Mucosa of descending colon (tissue), 3 donors: Measurements from ENCODE around the gene EFNA5. TPM values are rescaled to one million over a fixed set of nuclear protein-coding genes. Genes with fewer than 3 reads are reported as not detected.

ENCODE experiments used
- ATAC-seq: fragments of 200-7000 bp; cut with Tn5 transposase; one replicate; pipeline ENCODE4 v1.9.1; 2020; ENCODE audit warnings: mild to moderate bottlenecking, moderate library complexity
- DNase-seq, 3 donors: peaks; one replicate each; pipeline ENCODE4 v3.0.0-alpha.2; 2020
- H3K36me3 ChIP-seq: fragments of 200-600 bp; one replicate; pipeline ENCODE4 v1.8.0; 2021; ENCODE audit warnings: low read depth, mild to moderate bottlenecking
- H3K4me1 ChIP-seq: fragments of 200-600 bp; one replicate; pipeline ENCODE4 v1.8.0; 2021; ENCODE audit warnings: low read depth, mild to moderate bottlenecking
- H3K4me3 ChIP-seq: fragments of 200-600 bp; one replicate; pipeline ENCODE4 v1.8.0; 2021; ENCODE audit warnings: mild to moderate bottlenecking
- H3K9me3 ChIP-seq: fragments of 200-600 bp; one replicate; pipeline ENCODE4 v1.8.0; 2021; ENCODE audit warnings: mild to moderate bottlenecking
- CTCF ChIP-seq: fragments of 200-600 bp; IDR thresholded peaks from one replicate; pipeline ENCODE4 v1.8.0; 2022; ENCODE audit warnings: antibody characterized with exemption, mild to moderate bottlenecking
- intact Hi-C, 2 donors: fragments of 100-400 bp; cut with DNase I in 1 of 2; cut with micrococcal nuclease in 1 of 2; formaldehyde crosslinking; loops; one replicate each; pipeline versions ENCODE4 v1.11.0 to v1.11.1; 2022; cut with DNase I, micrococcal nuclease
- total RNA-seq, 3 donors: library from RNA; stranded (reverse); fragmentation: NEBNext Ultra II Directional in 2 of 3; extraction: Animal tissue kit (Norgen Biotek cat#: 25700) in 2 of 3; gene quantifications; one replicate each; pipeline versions ENCODE4 v1.2.1 to v1.2.4, GENCODE V29; 2021 to 2023
- donor health status: DM: no; HTN: no; CAD: no; lungs with moderate emphysema.
- donor health status: DM: no; HTN: no; CAD: no.
- donor health status: DM: no; HTN: yes; CAD: no.

The EFNA5 gene
- total RNA-seq, 3 donors from 2014 or later = 12.7 to 14.4 (median 14.3) TPM

GRCh38 chr5:107483231-107484024 lies 187.3 kb downstream of the EFNA5 start:
- H3K4me1 ChIP-seq = no peaks in the 10 kb centered on the region
- H3K36me3 ChIP-seq = no peaks in the 10 kb centered on the region
- ATAC-seq = peak; percentile 64
- no peaks in the 10 kb centered on the region for H3K9me3 ChIP-seq
- H3K4me3 ChIP-seq = no peak overlapping the region
- TF ChIP-seq CTCF = no peak
- no peak for DNase-seq
- intact Hi-C loops = no loop called here

- peaks cover 9% of the 10 kb centered on the region for H3K4me1 ChIP-seq
- no peak for ATAC-seq
- no peak for TF ChIP-seq CTCF
- no peaks in the 10 kb centered on the region for H3K36me3 ChIP-seq
- DNase-seq = no peak
- H3K4me3 ChIP-seq = no peak overlapping the region
- no peaks in the 10 kb centered on the region for H3K9me3 ChIP-seq
- intact Hi-C loops = no loop called here
These were observed 192.6 kb downstream of the EFNA5 start for GRCh38 chr5:107478068-107478641.

- intact Hi-C loops = no loop called here
- ATAC-seq = peak; percentile 79
- H3K4me3 ChIP-seq = no peak overlapping the region
- no peaks in the 10 kb centered on the region for H3K9me3 ChIP-seq
- H3K4me1 ChIP-seq = peaks cover 9% of the 10 kb centered on the region
- no peaks in the 10 kb centered on the region for H3K36me3 ChIP-seq
- DNase-seq = no peak
- no peak for TF ChIP-seq CTCF
These were observed 193.2 kb downstream of the EFNA5 start for GRCh38 chr5:107477492-107477891.

GRCh38 chr5:107476783-107477182 lies 194.0 kb downstream of the EFNA5 start:
- TF ChIP-seq CTCF = no peak
- H3K9me3 ChIP-seq = no peaks in the 10 kb centered on the region
- DNase-seq (peak in 1 of 3 donors; percentile 22), ATAC-seq (peak; percentile 84)
- H3K4me3 ChIP-seq = no peak overlapping the region
- peaks cover 9% of the 10 kb centered on the region for H3K4me1 ChIP-seq
- intact Hi-C loops = no loop called here
- H3K36me3 ChIP-seq = no peaks in the 10 kb centered on the region

GRCh38 chr5:107474716-107475489 lies 195.8 kb downstream of the EFNA5 start:
- Histone ChIP-seq H3K9me3 (no peaks in the 10 kb centered on the region), H3K4me3 (no peak overlapping the region), H3K36me3 (no peaks in the 10 kb centered on the region), H3K4me1 (peaks cover 9% of the 10 kb centered on the region)
- DNase-seq (no peak), ATAC-seq (peak; percentile 61)
- intact Hi-C loops = no loop called here
- no peak for TF ChIP-seq CTCF
